Ammon's horn (tissue), 1 donor: Measurements from ENCODE around the gene ARL2BP.

Experiments
- DNase-seq: peaks from one replicate; pipeline ENCODE4 v3.0.0-alpha.2; 2016; ENCODE audit warnings: low spot score

Gene ARL2BP

GRCh38 chr16:57283214-57283958, 38.3 kb downstream of the ARL2BP start:
- DNase-seq: peak; percentile 58

DNA sequence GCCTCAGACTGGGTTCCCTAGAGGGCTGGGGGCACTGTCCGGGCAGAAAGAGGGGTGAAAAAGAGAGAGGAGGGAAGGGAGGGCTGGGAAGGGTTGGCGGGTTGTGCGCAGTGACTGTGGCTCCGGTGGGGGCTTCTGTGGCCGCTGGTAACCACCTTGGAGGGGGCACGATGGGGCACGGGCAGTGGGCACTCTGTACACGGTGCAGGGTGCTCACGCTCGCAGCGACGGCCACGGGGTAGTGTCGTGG, 38.8 kb downstream of the ARL2BP start:
- DNase-seq: no peak

DNA sequence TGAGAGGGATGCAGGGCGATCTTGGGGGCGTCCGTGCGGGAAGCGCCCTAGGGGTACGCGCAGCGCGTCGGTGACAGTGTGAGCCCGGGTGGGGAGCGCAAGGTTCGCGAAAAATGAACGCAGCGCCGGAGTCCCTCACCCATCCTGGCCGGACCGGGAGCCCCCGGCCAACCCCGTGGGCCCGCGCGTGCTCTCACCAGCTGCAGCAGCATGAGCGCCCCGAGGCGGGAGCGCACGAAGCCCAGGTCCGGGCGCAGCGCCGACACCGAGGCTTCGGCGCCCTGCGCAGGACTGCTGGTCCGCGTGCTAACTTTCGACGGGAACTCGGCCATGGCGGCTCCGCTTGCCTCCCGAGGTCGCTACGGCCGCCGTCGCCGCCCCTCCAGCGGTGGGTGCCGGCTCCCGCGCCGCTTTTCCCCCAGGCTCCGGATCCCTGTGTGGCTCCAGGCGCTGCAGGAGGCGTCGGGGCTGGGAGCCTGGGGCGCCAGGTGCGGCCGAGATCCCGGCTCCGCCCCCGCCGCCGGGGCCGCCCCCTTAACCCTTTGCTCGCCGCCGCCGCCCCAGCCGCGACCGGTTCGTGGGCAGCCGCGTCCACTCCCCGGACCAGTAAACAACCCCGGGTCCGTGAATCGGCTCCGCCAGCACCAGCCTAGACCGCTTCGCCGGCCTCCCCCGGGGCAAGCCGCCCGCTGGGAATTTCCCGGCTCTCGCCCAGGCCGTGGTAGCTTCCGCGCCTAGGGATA, 39.3 kb downstream of the ARL2BP start, which contains the start of gene PLLP:
TSS of gene PLLP (minus strand) at position 464 of the 743 bp plus-strand sequence. CDS start at position 332, 132 bp downstream.
- DNase-seq: peak; percentile 67

- DNase-seq: no peak
Observed at GRCh38 chr16:57284952-57285363, 39.9 kb downstream of the ARL2BP start.

GRCh38 chr16:57285379-57285778, 40.3 kb downstream of the ARL2BP start:
- DNase-seq: no peak

DNA sequence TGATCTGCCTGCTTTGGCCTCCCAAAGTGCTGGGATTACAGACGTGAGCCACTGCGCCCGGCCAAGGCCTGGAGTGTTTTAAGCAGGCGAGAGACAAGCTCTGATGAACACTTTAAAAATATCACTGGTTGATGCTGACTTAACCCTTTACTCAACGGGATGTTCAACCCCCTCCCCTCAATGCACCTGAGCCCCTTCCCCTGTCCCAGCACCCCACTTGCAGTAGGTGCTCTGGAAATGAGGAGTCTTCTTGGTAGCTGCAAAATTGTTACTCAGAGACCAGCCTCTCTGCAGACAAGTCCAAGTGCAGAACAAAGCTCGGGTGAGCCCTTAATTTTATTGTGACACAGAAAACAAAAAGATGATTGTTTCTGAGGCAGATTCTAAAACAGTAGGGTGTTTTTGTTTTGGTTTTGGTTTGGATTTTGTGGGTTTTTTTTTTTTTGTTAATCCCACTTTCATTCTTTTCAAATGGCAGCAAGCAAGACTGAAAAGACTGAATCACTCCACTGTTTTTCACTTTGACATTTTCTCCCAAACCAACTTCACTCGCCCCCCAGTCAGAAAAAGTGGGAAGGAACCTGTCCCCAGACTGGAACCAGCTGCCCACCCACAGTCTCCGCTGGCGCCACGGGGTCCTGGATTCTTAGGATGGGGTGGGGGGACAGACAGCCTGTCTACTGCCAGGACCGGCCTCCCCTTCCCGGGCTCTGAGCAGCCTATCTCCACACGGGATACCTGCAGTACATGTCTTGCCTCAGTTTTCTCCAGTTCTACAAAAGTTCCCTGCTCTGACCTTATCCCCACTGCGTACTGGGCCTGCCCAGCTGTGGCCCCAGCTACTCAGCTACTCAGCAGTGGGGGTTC, 44.6 kb downstream of the ARL2BP start:
- peak; percentile 56 for DNase-seq

- no peak for DNase-seq
Observed at GRCh38 chr16:57297856-57298255, 52.8 kb downstream of the ARL2BP start.

GRCh38 chr16:57299009-57299718, 54.1 kb downstream of the ARL2BP start:
- DNase-seq: no peak

GRCh38 chr16:57299719-57300386, 54.8 kb downstream of the ARL2BP start:
- DNase-seq: peak; percentile 92

DNA sequence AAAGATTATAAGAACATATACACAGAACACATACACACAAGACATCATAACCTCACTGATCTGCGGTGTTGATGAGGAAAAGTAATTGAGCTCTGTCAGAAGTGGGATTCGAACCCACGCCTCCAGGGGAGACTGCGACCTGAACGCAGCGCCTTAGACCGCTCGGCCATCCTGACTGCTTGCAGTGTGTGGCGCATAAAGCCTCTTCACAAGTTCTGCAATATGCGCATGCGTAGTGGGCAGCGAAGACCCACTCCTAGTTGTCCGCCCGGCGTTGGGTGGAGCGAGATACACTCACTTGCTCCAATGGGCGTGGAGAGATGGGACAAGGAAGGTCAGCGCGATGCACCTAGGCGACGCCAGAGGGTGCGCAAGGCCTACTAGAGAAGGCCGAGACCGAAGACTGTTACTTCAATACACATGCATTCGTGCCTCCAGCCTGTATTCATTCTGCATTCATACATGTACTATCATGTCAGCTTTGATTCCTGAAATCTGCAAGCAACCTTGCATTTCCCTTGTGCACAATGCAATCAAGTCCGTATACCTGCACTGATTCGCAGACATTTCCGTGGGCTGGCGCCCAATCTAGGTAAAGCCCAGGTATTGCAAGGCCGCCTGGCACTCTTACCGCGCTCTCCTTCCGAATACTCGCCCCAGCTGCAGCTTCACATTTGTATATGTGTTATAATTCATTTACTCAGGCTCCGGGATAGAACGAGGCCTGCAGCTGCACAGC, 55.5 kb downstream of the ARL2BP start:
- peak; percentile 100 for DNase-seq

- peak; percentile 51 for DNase-seq
Observed at GRCh38 chr16:57301126-57301817, 56.2 kb downstream of the ARL2BP start.
